ENCODE measurements around the gene TMEM60. TPM values are rescaled to one million over a fixed set of nuclear protein-coding genes. Genes with fewer than 3 reads are reported as not detected.

Gene TMEM60
- total and polyA plus RNA-seq, 2 experiments from 2014 or later, result 12.6 to 44.4 TPM

DNA sequence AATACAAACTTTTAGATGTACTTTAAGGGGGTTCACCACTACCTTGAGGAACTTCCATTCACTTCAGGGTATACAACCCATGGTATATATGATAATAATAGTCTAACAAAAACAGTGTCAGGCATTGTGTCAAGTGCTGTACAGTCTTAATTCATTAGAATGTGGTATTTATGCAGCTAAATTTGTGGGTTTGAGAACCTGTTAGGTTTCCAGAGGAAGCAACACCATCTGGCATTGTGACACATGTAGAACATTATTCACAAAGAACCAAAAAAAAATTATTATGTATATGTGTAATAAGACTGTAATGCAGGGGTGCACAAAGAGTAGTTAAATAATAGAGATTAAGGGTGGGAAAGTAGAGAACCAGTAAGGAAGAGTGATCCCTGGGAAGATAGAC lies 26.3 kb downstream of the TMEM60 start:
- TF ChIP-seq, protein P1, sequence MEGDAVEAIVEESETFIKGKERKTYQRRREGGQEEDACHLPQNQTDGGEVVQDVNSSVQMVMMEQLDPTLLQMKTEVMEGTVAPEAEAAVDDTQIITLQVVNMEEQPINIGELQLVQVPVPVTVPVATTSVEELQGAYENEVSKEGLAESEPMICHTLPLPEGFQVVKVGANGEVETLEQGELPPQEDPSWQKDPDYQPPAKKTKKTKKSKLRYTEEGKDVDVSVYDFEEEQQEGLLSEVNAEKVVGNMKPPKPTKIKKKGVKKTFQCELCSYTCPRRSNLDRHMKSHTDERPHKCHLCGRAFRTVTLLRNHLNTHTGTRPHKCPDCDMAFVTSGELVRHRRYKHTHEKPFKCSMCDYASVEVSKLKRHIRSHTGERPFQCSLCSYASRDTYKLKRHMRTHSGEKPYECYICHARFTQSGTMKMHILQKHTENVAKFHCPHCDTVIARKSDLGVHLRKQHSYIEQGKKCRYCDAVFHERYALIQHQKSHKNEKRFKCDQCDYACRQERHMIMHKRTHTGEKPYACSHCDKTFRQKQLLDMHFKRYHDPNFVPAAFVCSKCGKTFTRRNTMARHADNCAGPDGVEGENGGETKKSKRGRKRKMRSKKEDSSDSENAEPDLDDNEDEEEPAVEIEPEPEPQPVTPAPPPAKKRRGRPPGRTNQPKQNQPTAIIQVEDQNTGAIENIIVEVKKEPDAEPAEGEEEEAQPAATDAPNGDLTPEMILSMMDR (IDR thresholded peaks at IDR 0.05; ENCODE audit: low read depth, low read length), result no peak
- Histone ChIP-seq H3K9me3 (ENCODE audit: low read depth) (no peaks in the 10 kb centered on the region), H3K36me3 (peaks cover 32% of the 10 kb centered on the region), H3K4me1 (ENCODE audit: low read depth) (no peaks in the 10 kb centered on the region), H3K27me3 (no peaks in the 10 kb centered on the region), H3K4me3 (no peak overlapping the region), H3K27ac (no peak overlapping the region)
- no peak for DNase-seq (ENCODE audit: low read depth in 1 of 2, low spot score in 1 of 2)

DNA sequence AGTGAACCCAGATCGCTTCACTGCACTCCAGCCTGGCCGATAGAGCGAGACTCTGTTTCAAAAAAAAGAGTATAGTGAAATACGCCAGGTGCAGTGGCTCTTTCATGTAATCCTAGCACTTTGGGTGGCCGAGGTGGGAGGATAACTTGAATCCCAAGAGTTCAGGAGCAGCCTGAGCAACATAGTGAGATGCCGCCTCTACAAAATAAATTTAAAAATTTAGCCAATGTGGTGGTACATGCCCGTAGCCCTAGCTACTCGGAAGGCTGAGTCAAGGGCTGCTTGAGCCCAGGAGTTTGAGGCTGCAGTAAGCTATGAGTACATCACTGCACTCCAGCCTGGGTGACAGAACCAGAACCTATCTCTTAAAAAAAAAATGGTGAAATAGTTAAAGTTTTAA lies 27.9 kb downstream of the TMEM60 start:
- Histone ChIP-seq H3K4me1 (ENCODE audit: low read depth) (no peaks in the 10 kb centered on the region), H3K27me3 (no peaks in the 10 kb centered on the region), H3K27ac (no peak overlapping the region), H3K9me3 (ENCODE audit: low read depth) (no peaks in the 10 kb centered on the region), H3K36me3 (peaks cover 27% of the 10 kb centered on the region), H3K4me3 (no peak overlapping the region)
- TF ChIP-seq, protein P1 (IDR thresholded peaks at IDR 0.05; ENCODE audit: low read depth, low read length), result no peak
- DNase-seq (ENCODE audit: low read depth in 1 of 2, low spot score in 1 of 2), result no peak

DNA sequence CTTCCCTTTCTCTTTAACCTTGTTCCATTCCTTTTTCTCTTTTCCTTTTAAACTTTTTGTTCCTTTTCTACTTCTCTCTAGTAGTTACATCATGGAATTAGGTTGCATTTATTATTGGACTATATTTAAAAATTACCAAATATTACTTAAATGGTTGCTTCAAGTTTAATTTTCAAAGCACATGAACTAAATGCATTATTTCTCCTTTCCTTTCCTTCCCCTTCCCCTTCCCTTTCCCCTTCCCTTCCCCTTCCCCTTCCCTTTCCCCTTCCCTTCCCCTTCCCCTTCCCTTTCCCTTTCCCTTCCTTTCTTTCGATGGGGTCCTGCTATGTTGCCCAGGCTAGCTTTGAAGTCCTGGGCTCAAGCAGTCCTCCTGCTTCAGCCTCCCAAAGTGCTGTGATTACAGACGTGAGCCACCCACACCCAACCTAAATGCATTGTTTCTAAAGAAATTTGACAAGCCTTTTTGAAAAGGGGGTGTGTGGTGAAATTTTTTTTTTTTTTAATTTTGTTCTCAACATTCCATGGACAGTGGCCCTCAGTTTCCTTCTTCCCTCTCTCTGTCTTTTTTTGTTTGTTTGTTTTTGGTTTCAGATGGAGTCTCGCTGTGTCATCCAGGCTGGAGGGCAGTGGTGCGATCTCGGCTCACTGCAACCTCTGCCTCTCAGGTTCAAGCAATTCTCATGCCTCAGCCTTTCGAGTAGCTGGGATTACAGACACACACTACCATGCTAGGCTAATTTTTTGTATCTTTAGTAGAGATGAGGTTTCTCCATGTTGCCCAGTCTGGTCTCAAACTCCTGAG lies 31.2 kb downstream of the TMEM60 start:
- Histone ChIP-seq H3K4me3 (no peak overlapping the region), H3K9me3 (ENCODE audit: low read depth) (no peaks in the 10 kb centered on the region), H3K36me3 (peaks cover 9% of the 10 kb centered on the region), H3K27ac (no peak overlapping the region), H3K27me3 (no peaks in the 10 kb centered on the region), H3K4me1 (ENCODE audit: low read depth) (no peaks in the 10 kb centered on the region)
- TF ChIP-seq, protein P1 (IDR thresholded peaks at IDR 0.05; ENCODE audit: low read depth, low read length), result no peak
- DNase-seq (ENCODE audit: low read depth in 1 of 2, low spot score in 1 of 2), result no peak

DNA sequence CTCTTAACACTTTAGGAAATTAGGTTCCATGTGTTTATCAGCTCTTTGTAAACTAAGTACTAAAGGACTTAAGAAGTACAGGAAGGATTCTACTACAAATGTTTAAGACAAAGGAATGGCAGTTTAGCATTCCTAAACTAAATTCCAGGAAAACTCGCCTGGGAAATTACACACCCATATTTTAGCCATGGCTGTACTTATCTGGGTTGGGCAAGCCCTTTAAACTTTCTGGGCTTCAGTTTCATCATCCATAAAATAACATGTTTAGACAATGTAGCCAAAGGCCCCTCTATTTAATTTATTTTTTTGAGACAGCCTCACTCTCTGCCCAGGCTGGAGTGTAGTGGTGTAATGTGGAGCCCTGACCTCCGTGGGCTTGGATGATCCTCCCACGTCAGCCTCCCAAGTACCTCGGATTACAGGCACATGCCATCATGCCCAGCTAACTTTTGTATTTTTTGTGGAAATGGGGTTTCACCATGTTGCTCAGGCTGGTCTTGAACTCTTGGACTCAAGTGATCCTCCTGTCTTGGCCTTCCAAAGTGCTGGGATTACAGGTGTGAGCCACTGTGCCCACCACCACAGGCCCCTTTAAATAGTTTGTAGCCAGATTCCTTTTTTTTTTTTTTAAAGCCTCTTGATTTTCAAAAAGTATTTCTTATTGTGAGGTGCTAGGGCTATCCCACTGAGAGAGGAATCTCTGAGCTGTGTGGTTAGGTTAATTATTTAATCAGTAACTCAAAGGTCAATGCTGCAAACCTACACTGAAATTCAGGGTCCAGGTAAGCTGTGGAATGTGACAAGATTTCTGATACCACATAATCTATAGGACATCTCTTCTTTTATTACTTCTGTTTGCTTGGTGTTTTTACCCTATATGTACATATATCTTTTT lies 32.1 kb downstream of the TMEM60 start:
- no peaks in the 10 kb centered on the region for H3K4me1 ChIP-seq (ENCODE audit: low read depth)
- H3K9me3 ChIP-seq (ENCODE audit: low read depth), result no peaks in the 10 kb centered on the region
- peaks cover 9% of the 10 kb centered on the region for H3K36me3 ChIP-seq
- H3K27ac ChIP-seq, result no peak overlapping the region
- TF ChIP-seq, protein P1 (IDR thresholded peaks at IDR 0.05; ENCODE audit: low read depth, low read length), result no peak
- no peaks in the 10 kb centered on the region for H3K27me3 ChIP-seq
- H3K4me3 ChIP-seq, result no peak overlapping the region
- DNase-seq (ENCODE audit: low read depth in 1 of 2, low spot score in 1 of 2), result peak in 1 of 2 donors; percentile 56

DNA sequence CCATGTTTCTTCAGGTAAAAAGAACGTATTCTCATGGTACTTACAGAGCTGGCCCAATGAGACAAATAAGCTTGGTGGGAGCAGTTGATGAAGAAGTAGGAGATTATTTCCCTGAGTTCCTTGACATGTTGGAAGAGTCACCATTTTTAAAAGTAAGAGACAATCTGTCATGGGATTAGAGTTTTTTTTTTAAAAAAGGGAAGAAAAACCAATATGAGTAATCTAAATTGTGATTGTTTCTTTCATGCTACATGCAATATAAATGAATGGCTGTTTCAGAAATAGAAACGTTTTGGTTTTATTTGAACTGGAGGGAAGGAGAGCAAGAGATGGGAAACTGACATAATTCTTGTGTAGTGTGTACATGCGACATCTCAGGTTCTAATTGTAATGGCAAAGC lies 32.8 kb downstream of the TMEM60 start:
- H3K4me1 ChIP-seq (ENCODE audit: low read depth), result no peaks in the 10 kb centered on the region
- DNase-seq (ENCODE audit: low read depth in 1 of 2, low spot score in 1 of 2), result no peak
- peaks cover 7% of the 10 kb centered on the region for H3K36me3 ChIP-seq
- H3K27ac ChIP-seq, result no peak overlapping the region
- TF ChIP-seq, protein P1 (IDR thresholded peaks at IDR 0.05; ENCODE audit: low read depth, low read length), result no peak
- H3K27me3 ChIP-seq, result no peaks in the 10 kb centered on the region
- no peak overlapping the region for H3K4me3 ChIP-seq
- H3K9me3 ChIP-seq (ENCODE audit: low read depth), result no peaks in the 10 kb centered on the region
